GM19452 (cell line): ENCODE results near the gene USP54.
A peak's percentile ranks its signal among the peaks of the same experiment; 100 is the strongest.

Experiments
- ATAC-seq: cut with Tn5 transposase; IDR thresholded peaks from one replicate; pipeline ENCODE4 v1.9.1; 2021; ENCODE audit not compliant: unreplicated experiment

Gene USP54

DNA sequence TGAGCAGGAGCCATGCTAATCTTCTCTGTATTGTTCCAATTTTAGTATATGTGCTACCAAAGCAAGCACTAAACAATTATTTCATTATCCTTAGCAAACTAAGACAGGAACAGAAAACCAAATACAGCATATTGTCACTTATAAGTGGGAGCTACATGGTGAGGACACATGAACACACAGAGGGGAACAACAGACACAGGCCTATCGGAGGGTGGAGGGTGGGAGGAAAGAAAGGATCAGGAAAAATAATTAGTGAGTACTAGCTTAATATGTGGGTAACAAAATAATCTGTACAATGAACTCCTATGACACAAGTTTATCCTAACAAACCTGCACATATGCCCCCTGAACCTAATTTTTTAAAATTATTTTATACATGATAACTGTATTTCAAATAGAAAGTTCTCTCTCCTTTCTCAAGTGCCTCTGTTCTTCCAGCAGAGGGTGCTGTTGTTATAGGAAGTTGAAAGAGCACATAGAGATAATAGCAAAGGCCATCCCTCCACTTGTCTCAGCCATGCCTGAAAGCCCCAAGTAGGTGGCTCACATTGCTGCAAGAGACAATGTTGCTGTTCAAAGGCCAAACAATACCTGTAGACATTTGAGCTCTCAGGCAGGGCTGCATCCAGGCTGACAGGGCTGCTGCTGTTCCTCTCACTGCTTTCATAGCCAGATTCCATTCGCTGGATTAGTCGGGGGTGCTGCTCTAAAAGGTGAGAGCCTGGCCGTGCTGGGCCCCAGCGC is 61.9 kb downstream of the USP54 start:
- ATAC-seq = no peak

DNA sequence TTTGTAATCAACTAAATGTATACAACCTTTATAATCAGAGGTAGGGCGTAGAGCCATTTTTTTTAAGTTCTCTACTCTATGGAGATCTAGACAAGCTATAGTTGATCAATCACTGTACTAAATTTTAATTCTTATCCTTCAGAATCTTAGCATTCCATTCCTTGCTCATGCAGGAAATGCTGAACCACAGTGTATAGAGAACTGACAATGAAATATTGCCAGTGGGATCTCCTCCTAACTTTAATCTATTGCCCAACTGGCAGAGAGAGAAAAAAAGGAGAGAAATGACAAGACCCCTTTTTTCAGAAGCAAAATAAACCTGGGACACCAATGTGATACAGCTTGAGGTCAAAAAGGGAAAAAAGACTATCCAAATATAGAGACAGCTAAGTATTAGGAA is 68.9 kb downstream of the USP54 start:
- no peak for ATAC-seq

GRCh38 chr10:73519336-73519735 is 71.8 kb downstream of the USP54 start:
- no peak for ATAC-seq

DNA sequence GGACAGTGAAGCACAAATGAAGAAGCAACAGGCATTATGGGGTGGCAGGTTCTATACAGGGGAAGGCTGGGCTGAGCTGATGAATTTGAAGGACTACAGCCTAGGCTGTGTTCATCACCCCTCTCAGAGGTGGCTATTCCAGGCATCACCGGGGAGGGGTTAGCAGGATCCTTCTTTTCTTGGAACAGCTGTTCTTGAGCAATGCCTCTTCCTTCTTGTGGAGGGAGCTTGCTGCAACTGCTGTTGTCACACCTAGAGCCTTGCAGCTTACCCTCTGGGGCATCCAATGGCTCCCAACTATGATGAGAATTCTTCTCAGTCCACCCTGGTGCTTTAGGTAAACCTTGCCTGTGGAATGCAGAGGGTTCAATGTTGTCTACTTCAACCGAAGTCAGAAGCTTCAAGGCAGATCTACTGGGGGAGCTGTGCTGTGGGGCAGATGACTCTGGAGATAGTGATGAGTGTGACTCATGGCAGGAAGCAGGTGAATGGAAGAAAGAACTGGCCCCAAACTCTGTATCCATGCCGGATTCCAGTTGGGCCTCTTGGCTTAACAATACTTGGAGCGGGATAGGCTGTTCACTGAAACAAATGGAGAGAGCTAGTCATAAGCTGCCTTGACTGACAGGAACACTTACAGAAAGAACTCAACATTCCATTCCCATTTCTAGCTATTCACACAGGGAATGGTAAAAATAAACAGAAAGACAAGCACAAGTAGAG is 73.8 kb downstream of the USP54 start:
- ATAC-seq = no peak

DNA sequence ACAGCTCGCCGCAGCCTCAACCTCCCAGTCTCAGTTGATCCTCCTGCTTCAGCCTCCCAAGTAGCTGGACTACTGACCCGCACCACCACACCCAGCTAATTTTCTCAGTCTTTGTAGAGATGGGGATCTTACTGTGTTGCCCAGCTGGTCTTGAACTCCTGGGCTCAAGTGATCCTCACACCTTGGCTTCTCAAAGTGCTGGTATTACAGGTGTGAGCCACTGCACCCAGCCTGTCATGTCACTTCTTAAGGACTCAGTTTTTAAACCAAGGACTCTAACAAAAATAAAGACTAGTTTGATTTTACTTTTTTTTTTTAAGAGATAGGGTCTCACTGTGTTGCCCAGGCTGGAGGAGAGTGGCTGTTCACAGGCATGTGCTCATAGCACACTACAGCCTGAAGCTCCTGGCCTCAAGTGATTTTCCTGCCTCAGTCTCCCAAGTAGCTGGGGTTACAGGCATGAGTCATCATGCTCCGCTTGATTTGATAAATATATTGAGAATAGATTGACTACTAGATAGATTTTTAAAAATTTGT is 78.9 kb downstream of the USP54 start:
- no peak for ATAC-seq

- ATAC-seq = no peak
Measured at GRCh38 chr10:73509695-73510094, 81.4 kb downstream of the USP54 start.

DNA sequence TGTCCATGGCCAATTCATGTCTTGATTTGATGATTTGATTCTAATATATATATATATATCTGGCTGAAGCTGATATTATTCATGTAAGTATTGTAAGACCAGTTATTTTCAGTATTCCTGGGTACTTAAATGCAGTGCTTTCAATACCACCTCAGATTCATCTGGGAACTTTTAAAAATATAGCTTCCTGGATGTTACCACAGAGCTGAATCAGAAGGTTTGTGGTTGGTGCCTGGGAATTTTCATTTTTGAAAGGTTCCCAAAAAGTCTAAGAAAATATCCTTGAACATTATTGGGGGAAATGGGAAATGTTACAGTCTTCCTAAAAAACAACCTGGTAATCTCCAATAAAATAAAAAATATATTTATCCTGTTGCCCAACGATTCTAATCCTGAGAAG is 84.7 kb downstream of the USP54 start:
- no peak for ATAC-seq

DNA sequence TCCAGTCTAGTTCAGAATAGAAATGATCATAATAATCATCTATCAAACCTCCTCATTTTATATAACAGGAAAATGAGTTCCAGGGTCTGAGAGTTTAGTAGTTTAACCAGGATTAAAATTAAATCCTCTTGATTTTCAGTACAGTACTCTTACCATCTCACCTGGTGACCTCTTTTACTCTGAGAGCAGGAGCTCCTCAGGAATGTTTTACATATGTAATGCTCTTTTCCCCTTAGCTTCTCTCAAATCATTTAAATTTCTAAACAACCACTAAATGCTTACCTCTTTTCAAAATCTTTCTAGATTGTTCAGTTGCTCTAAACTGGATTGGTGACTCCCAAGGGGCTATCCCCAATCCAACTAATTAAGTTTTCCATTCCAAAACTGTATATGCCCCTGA is 85.1 kb downstream of the USP54 start:
- no peak for ATAC-seq

- no peak for ATAC-seq
Measured at GRCh38 chr10:73503037-73503436, 88.1 kb downstream of the USP54 start.

- ATAC-seq = no peak
Measured at GRCh38 chr10:73501651-73502050, 89.5 kb downstream of the USP54 start.

DNA sequence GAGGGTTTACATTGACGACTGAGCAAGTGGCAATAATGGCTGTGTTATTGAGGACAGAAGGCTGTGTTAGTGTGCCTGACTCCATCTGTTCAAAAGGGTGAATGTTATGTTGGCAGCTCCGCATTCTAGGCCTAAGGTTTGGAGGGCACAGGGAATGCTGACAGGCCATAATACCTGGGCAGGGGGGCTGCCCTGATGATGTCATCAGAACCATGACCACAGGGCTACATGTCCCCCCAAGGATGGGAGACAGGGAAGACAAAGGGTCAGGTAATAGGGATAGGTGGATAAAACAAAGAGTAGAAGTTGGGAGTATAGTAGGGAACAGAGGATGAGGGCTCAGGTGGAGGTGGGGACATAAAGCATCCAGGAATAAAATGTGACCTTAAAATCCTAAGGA is 93.5 kb downstream of the USP54 start:
- no peak for ATAC-seq

DNA sequence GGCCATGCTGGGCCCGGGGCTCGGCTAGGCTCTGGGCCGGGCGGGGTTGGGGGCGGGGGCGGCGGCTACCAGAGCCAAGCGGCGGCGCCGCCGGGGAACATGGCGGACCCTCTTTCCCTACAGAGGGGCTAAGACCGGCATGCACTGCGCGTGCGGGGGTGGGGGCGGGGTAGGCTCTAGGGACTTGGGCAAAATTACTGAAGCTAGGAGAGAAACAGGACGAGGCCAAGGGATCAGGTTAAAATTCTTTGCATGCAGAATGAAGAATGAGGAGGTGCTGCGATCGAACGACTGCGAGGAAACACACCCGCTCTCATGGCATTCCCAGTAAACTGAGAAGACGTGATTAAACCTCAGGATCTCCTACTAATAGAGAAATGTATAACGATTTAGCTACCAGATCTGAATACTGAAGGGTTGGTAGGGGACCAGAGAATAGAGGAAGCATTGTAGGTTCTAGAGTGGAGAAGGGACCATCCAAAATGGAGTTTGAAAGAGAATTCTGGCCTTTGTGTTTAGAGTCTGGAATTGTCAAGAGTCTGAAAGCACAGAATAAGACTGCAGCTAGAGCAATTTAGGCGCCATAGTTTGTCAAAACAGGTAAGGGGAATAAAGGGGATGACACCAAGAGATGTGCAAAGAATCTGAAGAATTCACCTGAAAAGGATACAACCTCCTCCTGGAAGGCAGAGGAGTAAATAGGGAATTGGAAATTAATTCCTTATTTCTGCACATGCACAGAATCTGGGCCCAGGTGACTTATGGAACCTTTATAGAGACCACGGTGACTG is 95.1 kb downstream of the USP54 start, which contains the start of gene PPP3CB:
PPP3CB (minus strand) TSS at position 141 of the 791 bp plus-strand sequence; CDS start at position 6, 135 bp downstream.
- ATAC-seq = peak; percentile 61

DNA sequence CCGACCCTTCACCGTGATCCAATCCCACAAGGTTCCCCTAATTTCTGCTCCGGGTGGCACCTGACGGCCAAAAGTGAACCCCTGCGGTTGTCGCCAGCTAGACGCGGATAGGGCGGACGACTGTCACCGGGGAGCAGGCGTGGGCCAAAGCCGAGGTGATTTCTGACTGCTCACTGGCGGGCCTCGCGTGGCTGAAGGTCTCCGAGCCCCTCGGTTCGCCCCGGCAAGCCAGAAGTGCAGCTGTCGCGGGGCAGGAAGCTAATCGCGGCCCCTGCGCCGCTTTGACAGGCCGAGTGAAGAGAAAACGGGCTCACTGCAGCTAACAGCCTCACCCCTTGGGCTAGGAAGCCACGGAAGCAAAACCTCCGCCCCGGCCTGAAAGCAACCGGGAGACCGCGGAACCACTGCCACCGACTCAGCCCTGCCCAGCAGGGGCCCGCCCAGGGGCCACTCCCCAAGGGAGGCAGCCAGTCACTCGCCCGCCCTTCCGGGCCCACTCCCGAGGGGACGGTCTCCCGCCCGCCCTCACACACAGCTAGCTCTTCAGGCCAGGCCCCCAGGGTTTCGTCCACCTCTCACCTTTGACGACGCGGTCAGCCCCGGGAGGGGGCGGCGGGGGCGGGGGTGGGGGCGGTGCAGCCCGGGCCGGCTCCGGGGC is 95.8 kb downstream of the USP54 start:
- ATAC-seq = peak; percentile 91

GRCh38 chr10:73494877-73495225 is 96.3 kb downstream of the USP54 start:
- ATAC-seq = no peak

DNA sequence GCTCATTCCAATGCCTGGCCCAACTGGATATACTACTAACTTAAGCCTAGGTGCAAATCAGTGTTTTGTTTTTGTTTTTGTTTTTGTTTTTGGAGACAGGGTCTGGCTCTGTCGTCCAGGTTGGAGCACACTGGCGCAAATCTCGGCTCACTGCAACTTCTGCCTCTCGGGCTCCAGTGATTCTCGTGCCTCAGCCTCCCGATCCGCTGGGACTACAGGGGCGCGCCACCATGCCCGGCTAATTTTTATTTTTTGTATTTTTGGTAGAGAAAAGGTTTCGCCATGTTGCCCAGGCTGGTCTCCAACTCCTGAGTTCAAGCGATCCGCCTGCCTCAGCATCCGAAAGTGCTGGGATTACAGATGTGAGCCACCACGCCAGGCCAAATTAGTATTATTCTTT is 96.9 kb downstream of the USP54 start:
- no peak for ATAC-seq

DNA sequence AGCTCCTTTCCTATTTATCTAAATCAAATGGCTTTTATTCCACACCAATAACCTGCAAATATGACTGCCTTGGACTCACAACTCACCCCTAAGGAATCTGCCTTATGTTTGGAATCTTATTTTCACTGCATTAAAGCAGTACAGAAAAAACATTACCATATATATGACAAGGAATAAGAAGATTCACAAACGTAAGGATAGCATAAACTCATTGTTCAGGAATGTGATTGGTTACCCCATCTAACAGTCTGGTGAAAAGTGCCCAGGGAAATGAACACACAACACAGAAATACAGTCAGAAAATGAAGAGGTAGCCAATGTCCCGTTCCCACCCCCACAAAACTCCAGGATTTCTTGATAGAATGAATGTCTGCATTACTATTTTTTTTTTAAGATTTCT is 97.4 kb downstream of the USP54 start:
- no peak for ATAC-seq

- no peak for ATAC-seq
Measured at GRCh38 chr10:73486601-73487000, 104.5 kb downstream of the USP54 start.

DNA sequence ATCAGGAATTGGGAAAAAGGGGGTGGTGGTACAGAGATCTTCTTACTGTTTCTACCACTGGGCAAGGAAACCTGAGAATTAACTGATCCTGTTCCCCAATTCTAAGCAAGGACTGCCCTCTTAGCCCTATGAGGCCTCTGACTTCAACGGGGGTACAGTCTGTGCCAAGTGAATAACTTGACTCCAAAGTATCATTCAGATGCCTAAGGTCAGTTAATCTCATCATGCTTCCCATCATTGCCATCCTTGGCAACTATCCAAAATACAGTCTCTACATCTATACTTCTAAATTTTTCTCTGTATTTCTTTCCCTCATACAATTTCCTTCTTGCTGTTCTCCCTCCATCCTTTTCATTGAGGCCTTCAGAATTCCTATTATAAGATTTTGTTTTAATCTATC is 105.8 kb downstream of the USP54 start:
- ATAC-seq = no peak

DNA sequence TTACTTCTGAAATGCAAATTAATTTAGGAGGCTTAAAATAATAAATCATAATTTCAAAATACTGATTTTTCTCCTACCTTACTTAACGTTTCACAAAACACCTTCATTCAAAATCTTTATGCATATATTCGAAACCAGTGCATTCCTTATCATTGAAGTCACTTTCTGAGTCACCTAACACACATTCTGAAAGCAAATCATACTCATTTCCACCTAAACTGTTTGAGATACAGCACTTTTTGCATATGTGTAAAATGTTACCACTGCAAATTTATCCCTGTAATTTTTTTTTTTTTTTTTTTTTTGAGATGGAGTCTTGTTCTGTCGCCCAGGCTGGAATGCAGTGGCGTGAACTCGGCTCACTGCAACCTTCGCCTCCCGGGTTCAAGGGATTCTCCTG is 111.0 kb downstream of the USP54 start:
- no peak for ATAC-seq

GRCh38 chr10:73478636-73479035 is 112.5 kb downstream of the USP54 start:
- no peak for ATAC-seq

- no peak for ATAC-seq
Measured at GRCh38 chr10:73471226-73471625, 119.9 kb downstream of the USP54 start.
